IMR-90 (cell line): ENCODE data around the gene LCP1. TPM values are rescaled to one million over a fixed set of nuclear protein-coding genes. Genes with fewer than 3 reads are reported as not detected.

Experiments used
- ATAC-seq: fragments of 200-7000 bp; cut with Tn5 transposase; 2 replicates; pipeline ENCODE4 v1.9.1; 2020; ENCODE audit warnings: low read depth, mild to moderate bottlenecking, moderate library complexity
- BruUV-seq: library from RNA; stranded (reverse); fragments of 400-500 nt; replicated peaks from 2 replicates; lab custom pipeline; 2021; lab: Mats Ljungman, UMichigan
- CTCF ChIA-PET: fragments of 300-600 bp; formaldehyde crosslinking; extraction: SDS; loops from one replicate; lab custom pipeline; 2021; ENCODE audit warnings: antibody characterized with exemption; lab: Yijun Ruan, JAX
- POLR2A ChIA-PET: fragments of 300-600 bp; sonication (Branson Sonifier 250); formaldehyde crosslinking; loops from one replicate; lab custom pipeline; 2022; ENCODE audit warnings: antibody characterized with exemption; ENCODE audit not compliant: unreplicated experiment; lab: Charles Lee
- DNase-seq: peaks from one replicate; pipeline ENCODE4 v3.0.0; 2013
- H2AFZ ChIP-seq: replicated peaks from 2 replicates; pipeline ENCODE3; 2013; ENCODE audit warnings: low read length, mild to moderate bottlenecking; ENCODE audit not compliant: poor library complexity
- H2AK5ac ChIP-seq: 2 replicates; pipeline ENCODE4 v1.6.1; 2013; ENCODE audit warnings: low read depth, low read length, inconsistent platforms
- H2AK9ac ChIP-seq: replicated peaks from 2 replicates; pipeline ENCODE3; 2013; ENCODE audit warnings: mild to moderate bottlenecking, low read depth, low read length, moderate library complexity; ENCODE audit not compliant: poor library complexity
- H2BK120ac ChIP-seq: 2 replicates; pipeline ENCODE4 v1.6.1; 2013; ENCODE audit warnings: low read depth, low read length, inconsistent platforms
- H2BK15ac ChIP-seq: 3 replicates; pipeline ENCODE4 v1.6.1; 2013; ENCODE audit warnings: low read depth, low read length, inconsistent platforms
- H2BK20ac ChIP-seq: 2 replicates; pipeline ENCODE4 v1.6.1; 2013; ENCODE audit warnings: low read depth, mild to moderate bottlenecking, inconsistent platforms, low read length, moderate library complexity
- H2BK5ac ChIP-seq: 2 replicates; pipeline ENCODE4 v1.6.1; 2013; ENCODE audit warnings: mild to moderate bottlenecking, low read depth, low read length, inconsistent platforms; ENCODE audit not compliant: poor library complexity, severe bottlenecking
- H3K14ac ChIP-seq: replicated peaks from 2 replicates; pipeline ENCODE4 v1.6.1; 2013; ENCODE audit warnings: low read depth, low read length, inconsistent platforms
- H3K18ac ChIP-seq: 2 replicates; pipeline ENCODE4 v1.6.1; 2013; ENCODE audit warnings: low read depth, low read length, control low read depth
- H3K23ac ChIP-seq: 2 replicates; pipeline ENCODE4 v1.6.1; 2013; ENCODE audit warnings: low read depth, low read length, inconsistent platforms
- H3K27ac ChIP-seq: 2 replicates; pipeline ENCODE4 v1.5.1; 2013; ENCODE audit warnings: mild to moderate bottlenecking, control low read depth, low read length; ENCODE audit not compliant: insufficient read depth
- H3K27me3 ChIP-seq: 2 replicates; pipeline ENCODE4 v1.6.1; 2013; ENCODE audit warnings: low read length; ENCODE audit not compliant: control insufficient read depth, insufficient read depth
- H3K36me3 ChIP-seq: 2 replicates; pipeline ENCODE4 v1.6.1; 2013; ENCODE audit warnings: low read length, mixed read lengths; ENCODE audit not compliant: control insufficient read depth, insufficient read depth
- H3K4ac ChIP-seq: 2 replicates; pipeline ENCODE4 v1.6.1; 2013; ENCODE audit warnings: low read depth, low read length, inconsistent platforms
- H3K4me1 ChIP-seq: 2 replicates; pipeline ENCODE4 v1.6.1; 2013; ENCODE audit warnings: low read length, mixed read lengths; ENCODE audit not compliant: control insufficient read depth, insufficient read depth
- H3K4me2 ChIP-seq: 2 replicates; pipeline ENCODE4 v1.6.1; 2013; ENCODE audit warnings: low read depth, mild to moderate bottlenecking, control low read depth, low read length, moderate library complexity
- H3K4me3 ChIP-seq: 2 replicates; pipeline ENCODE4 v1.5.1; 2013; ENCODE audit warnings: low read depth, mild to moderate bottlenecking, control low read depth, low read length, moderate library complexity; ENCODE audit not compliant: insufficient read depth
- H3K56ac ChIP-seq: 2 replicates; pipeline ENCODE4 v1.6.1; 2013; ENCODE audit warnings: low read length, inconsistent platforms; ENCODE audit not compliant: insufficient read depth; ENCODE audit errors: extremely low read depth
- H3K79me1 ChIP-seq, 2 experiments: 2 replicates each; pipeline ENCODE4 v1.6.1; 2013; ENCODE audit warnings: low read length in 2 of 2, inconsistent platforms in 1 of 2, low read depth in 1 of 2
- H3K9ac ChIP-seq: 2 replicates; pipeline ENCODE4 v1.6.1; 2013; ENCODE audit warnings: low read depth, low read length, control low read depth
- H3K9me1 ChIP-seq: 2 replicates; pipeline ENCODE4 v1.6.1; 2013; ENCODE audit warnings: low read length, inconsistent platforms; ENCODE audit not compliant: insufficient read depth
- H3K9me3 ChIP-seq: 2 replicates; pipeline ENCODE4 v1.6.1; 2013; ENCODE audit warnings: low read length; ENCODE audit not compliant: control insufficient read depth, insufficient read depth
- H4K20me1 ChIP-seq: 2 replicates; pipeline ENCODE4 v1.6.1; 2013; ENCODE audit warnings: low read length, inconsistent platforms; ENCODE audit not compliant: insufficient read depth
- H4K5ac ChIP-seq: 2 replicates; pipeline ENCODE4 v1.6.1; 2013; ENCODE audit warnings: mild to moderate bottlenecking, low read depth, low read length, control low read depth
- H4K8ac ChIP-seq, 2 experiments: 2 replicates each; pipeline ENCODE4 v1.6.1; 2013; ENCODE audit warnings: low read depth in 2 of 2, low read length in 2 of 2, control low read depth in 1 of 2, inconsistent platforms in 1 of 2
- H4K91ac ChIP-seq: 2 replicates; pipeline ENCODE4 v1.6.1; 2013; ENCODE audit warnings: low read depth, low read length, inconsistent platforms; ENCODE audit not compliant: insufficient read depth
- BHLHE40 ChIP-seq: fragments of 150-350 bp; IDR thresholded peaks from 2 replicates; pipeline ENCODE4 v1.6.1; 2016; ENCODE audit warnings: mild to moderate bottlenecking, low read depth, low read length
- CEBPB ChIP-seq: IDR thresholded peaks from 2 replicates; pipeline ENCODE4 v1.6.1; 2012; ENCODE audit warnings: low read depth, low read length, improper control_type of control experiment
- ELK1 ChIP-seq: fragments of 150-350 bp; IDR thresholded peaks from 2 replicates; pipeline ENCODE4 v1.6.1; 2016; ENCODE audit warnings: low read depth, mild to moderate bottlenecking, low read length, moderate library complexity, borderline replicate concordance
- FOS ChIP-seq: fragments of 150-350 bp; IDR thresholded peaks from 2 replicates; pipeline ENCODE4 v1.6.1; 2016; ENCODE audit warnings: low read depth, low read length
- MAFK ChIP-seq: IDR thresholded peaks from 2 replicates; pipeline ENCODE4 v1.6.1; 2012; ENCODE audit warnings: low read depth, low read length, improper control_type of control experiment
- MAZ ChIP-seq: IDR thresholded peaks from 2 replicates; pipeline ENCODE4 v1.6.1; 2012; ENCODE audit warnings: low read depth, mild to moderate bottlenecking, low read length, improper control_type of control experiment, moderate library complexity, borderline replicate concordance
- MXI1 ChIP-seq: IDR thresholded peaks from 2 replicates; pipeline ENCODE4 v1.6.1; 2012; ENCODE audit warnings: low read depth, mild to moderate bottlenecking, low read length, moderate library complexity, borderline replicate concordance
- NFE2L2 ChIP-seq: fragments of 150-350 bp; IDR thresholded peaks from 2 replicates; pipeline ENCODE4 v1.6.1; 2016; ENCODE audit warnings: low read depth, mild to moderate bottlenecking, low read length
- POLR2A ChIP-seq: IDR thresholded peaks from 2 replicates; pipeline ENCODE4 v1.6.1; 2012; ENCODE audit warnings: mild to moderate bottlenecking, low read depth, low read length
- RAD21 ChIP-seq: IDR thresholded peaks from 2 replicates; pipeline ENCODE4 v1.6.1; 2012; ENCODE audit warnings: low read length, improper control_type of control experiment
- RCOR1 ChIP-seq: IDR thresholded peaks from 2 replicates; pipeline ENCODE4 v1.6.1; 2012; ENCODE audit warnings: mild to moderate bottlenecking, low read length, improper control_type of control experiment; ENCODE audit not compliant: insufficient replicate concordance
- SMC3 ChIP-seq: fragments of 150-350 bp; IDR thresholded peaks from 2 replicates; pipeline ENCODE4 v1.6.1; 2016; ENCODE audit warnings: low read depth, mild to moderate bottlenecking, antibody characterized with exemption, low read length, moderate library complexity
- USF2 ChIP-seq: fragments of 150-350 bp; IDR thresholded peaks from 2 replicates; pipeline ENCODE4 v1.6.1; 2017; ENCODE audit warnings: mild to moderate bottlenecking, antibody characterized with exemption, low read length, low read depth
- WGBS, 2 experiments: methylation state at CpG; one replicate each; pipeline versions ENCODE4 v1.1.5 to v1.1.7; 2013; ENCODE audit warnings: missing lambda C conversion rate in 2 of 2; ENCODE audit not compliant: insufficient read length in 1 of 2; ENCODE audit errors: extremely low coverage in 2 of 2; 5-methylcytosine and 5-hydroxymethylcytosine counted together
- dilution Hi-C: fragments of 300-500 bp; cut with HindIII; formaldehyde crosslinking; loops from one replicate; pipeline ENCODE4 v1.14.3; 2018; ENCODE audit warnings: low sequenced_read_pairs; ENCODE audit not compliant: unreplicated experiment
- in situ Hi-C: fragments of 300-500 bp; cut with MboI; formaldehyde crosslinking; loops from 3 replicates; pipeline ENCODE4 v1.14.3; 2019; ENCODE audit warnings: low sequenced_read_pairs, inconsistent platforms, mixed read lengths
- intact Hi-C: fragments of 100-400 bp; cut with micrococcal nuclease; formaldehyde crosslinking; loops from 2 replicates; pipeline ENCODE4 v1.10.0; 2022
- polyA plus RNA-seq, 3 experiments: library from polyadenylated mRNA; depleted of rRNA; stranded (reverse); fragments of >200 nt; gene quantifications; 2 replicates each; pipeline ENCODE4 v1.2.3, GENCODE V29; 2012; ENCODE audit warnings: low replicate concordance in 1 of 3
- total RNA-seq: library from RNA; depleted of rRNA; stranded (reverse); fragments of >200 nt; gene quantifications from 2 replicates; pipeline ENCODE4 v1.2.3, GENCODE V29; 2012

The LCP1 gene
- total and polyA plus RNA-seq, 2 of the 4 experiments (the other 2 are of a cell fraction): not detected

GRCh38 chr13:46165485-46166223 is 16.3 kb downstream of the LCP1 start:
- Histone ChIP-seq H3K56ac (no peak overlapping the region), H3K27ac (no peak overlapping the region), H3K9me3 (no peaks in the 10 kb centered on the region), H3K23ac (no peak overlapping the region), H4K91ac (no peak overlapping the region), H3K14ac (no peak overlapping the region), H3K4me2 (no peak overlapping the region), H3K79me1 (no peaks in the 10 kb centered on the region), H3K4me3 (no peak overlapping the region), H3K18ac (no peak overlapping the region), H4K5ac (no peak overlapping the region), H2BK15ac (no peak overlapping the region), H3K4ac (no peak overlapping the region), H3K36me3 (no peaks in the 10 kb centered on the region), H2AFZ (no peak overlapping the region), H3K27me3 (no peaks in the 10 kb centered on the region; the same call in none of the 2 replicates), H3K9ac (no peak overlapping the region), H2AK5ac (no peak overlapping the region), H2BK5ac (no peak overlapping the region), H2BK20ac (no peak overlapping the region), H4K8ac (no peak overlapping the region), H2AK9ac (no peak overlapping the region), H3K9me1 (no peaks in the 10 kb centered on the region), H3K4me1 (no peaks in the 10 kb centered on the region), H4K20me1 (no peaks in the 10 kb centered on the region), H2BK120ac (no peak overlapping the region)
- dilution Hi-C loops: no loop called here
- ATAC-seq: no peak
- TF ChIP-seq SMC3 (no peak), RAD21 (no peak), RCOR1 (no peak), MAFK (no peak), CEBPB (no peak), POLR2A (no peak), NFE2L2 (no peak), BHLHE40 (no peak), MXI1 (no peak), USF2 (no peak), FOS (no peak), MAZ (no peak), ELK1 (no peak)
- POLR2A ChIA-PET: no interaction called here
- CTCF ChIA-PET: no interaction called here
- BruUV-seq: no TSS peak
- intact Hi-C loops: no loop called here
- DNase-seq: no peak
- in situ Hi-C loops: no loop called here
- no CpG with 5 or more reads among the region's 5 CpGs for WGBS, 2 experiments
